Lower leg skin (tissue), 3 donors: Measurements from ENCODE around the gene CD207.

ENCODE experiments used
- POLR2A ChIP-seq, 2 donors: fragments of 450-650 bp; IDR thresholded peaks; one replicate each; pipeline ENCODE4 v1.6.1; 2016 to 2017; ENCODE audit warnings: antibody characterized with exemption in 2 of 2, mild to moderate bottlenecking in 1 of 2, moderate library complexity in 1 of 2
- TF ChIP-seq, protein P1 (sequence below), 3 donors: fragments of 450-650 bp; IDR thresholded peaks; one replicate each; pipeline ENCODE4 v1.5.1; 2016; ENCODE audit warnings: antibody characterized with exemption in 3 of 3, mild to moderate bottlenecking in 3 of 3, moderate library complexity in 2 of 3

DNA sequence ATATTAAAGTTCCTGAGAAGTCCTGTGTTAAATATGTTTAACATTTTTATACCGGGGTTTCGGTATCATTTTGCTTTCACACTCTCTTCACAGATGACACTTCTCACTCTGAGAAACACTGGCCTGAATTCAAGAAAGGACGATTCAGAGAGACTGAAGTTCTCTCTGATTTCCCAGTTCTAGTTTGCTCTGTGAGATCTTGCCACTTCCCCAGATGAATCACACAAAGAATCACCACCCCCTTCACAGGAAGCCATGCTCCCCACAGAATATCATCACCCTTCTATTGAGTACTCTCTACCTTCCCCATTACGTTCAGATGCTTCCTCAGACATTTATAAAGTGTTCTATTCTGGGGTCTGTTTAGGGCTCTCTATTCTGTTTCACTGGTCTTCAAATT, 16.1 kb upstream of the CD207 start:
- TF ChIP-seq, protein P1, sequence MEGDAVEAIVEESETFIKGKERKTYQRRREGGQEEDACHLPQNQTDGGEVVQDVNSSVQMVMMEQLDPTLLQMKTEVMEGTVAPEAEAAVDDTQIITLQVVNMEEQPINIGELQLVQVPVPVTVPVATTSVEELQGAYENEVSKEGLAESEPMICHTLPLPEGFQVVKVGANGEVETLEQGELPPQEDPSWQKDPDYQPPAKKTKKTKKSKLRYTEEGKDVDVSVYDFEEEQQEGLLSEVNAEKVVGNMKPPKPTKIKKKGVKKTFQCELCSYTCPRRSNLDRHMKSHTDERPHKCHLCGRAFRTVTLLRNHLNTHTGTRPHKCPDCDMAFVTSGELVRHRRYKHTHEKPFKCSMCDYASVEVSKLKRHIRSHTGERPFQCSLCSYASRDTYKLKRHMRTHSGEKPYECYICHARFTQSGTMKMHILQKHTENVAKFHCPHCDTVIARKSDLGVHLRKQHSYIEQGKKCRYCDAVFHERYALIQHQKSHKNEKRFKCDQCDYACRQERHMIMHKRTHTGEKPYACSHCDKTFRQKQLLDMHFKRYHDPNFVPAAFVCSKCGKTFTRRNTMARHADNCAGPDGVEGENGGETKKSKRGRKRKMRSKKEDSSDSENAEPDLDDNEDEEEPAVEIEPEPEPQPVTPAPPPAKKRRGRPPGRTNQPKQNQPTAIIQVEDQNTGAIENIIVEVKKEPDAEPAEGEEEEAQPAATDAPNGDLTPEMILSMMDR (IDR thresholded peaks at IDR 0.05), result no peak
- TF ChIP-seq POLR2A (IDR thresholded peaks at IDR 0.05), result no peak
